Measurements from ENCODE around the gene AKAIN1.

AKAIN1 gene

DNA sequence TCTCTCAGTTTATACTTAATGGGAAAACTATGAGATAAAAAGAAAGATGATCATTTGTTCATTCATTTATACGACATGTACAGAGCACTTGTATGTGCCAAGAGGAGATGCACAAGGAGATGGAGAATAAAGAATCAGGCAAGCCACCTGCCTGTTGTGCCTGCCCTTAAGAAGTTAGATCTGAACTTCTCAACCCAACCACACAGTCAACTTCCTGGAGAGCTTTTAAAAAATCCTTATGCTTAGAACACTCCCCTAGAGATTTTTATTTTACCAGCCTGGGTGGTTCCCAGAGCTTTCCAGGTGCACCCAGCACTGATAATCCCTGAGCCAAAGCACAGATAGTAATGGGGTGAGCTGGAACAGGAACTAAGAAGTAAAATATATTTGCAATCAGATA, 18.5 kb downstream of the AKAIN1 start:
- DNase-seq (ENCODE audit: insufficient read length, low spot score) = no peak
- TF ChIP-seq POLR2A (IDR thresholded peaks at IDR 0.05; ENCODE audit: low read depth, low read length) = no peak
- FAIRE-seq = no peak

DNA sequence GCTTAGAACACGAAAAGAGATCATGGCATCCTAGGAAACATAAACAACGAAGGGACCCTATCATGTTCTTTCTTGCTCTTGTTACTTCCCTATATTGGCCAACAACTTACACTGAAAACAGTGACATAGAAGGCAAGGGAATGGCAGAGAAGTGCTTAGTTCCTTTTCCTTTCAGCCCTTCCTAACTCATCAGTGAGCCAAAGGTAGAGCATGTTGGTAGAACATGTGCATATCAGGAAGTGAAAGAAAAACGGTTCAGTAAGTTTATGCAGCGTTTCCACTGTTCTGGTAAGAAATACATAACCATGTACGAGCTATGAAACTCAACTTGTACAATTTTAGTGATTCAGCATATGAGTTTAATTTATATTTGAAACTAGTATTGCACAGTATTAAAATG, 21.7 kb downstream of the AKAIN1 start:
- no peak for TF ChIP-seq POLR2A (IDR thresholded peaks at IDR 0.05; ENCODE audit: low read depth, low read length)
- FAIRE-seq (no peak), DNase-seq (ENCODE audit: insufficient read length, low spot score) (no peak)

DNA sequence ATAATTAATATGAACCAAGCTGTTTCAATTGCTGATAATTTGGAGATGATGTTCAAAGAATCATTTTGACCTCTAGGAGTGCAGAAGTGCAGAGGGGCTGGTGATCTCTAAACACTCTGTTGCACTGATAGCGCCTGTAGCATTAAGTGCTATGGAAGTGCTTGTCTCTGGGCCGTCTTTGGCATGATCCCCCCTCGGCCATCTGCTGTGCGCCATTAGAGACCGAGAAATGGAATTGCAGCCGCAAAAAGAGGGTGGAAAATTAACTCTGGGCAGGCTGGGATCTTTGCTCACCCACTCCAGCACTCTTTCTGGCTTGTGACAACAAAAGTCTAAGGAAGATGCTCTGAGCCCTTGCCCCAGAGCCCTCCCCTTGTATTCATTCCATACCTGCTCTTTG, 23.4 kb downstream of the AKAIN1 start:
- TF ChIP-seq POLR2A (IDR thresholded peaks at IDR 0.05; ENCODE audit: low read depth, low read length) = no peak
- DNase-seq (ENCODE audit: insufficient read length, low spot score) (no peak), FAIRE-seq (no peak)

DNA sequence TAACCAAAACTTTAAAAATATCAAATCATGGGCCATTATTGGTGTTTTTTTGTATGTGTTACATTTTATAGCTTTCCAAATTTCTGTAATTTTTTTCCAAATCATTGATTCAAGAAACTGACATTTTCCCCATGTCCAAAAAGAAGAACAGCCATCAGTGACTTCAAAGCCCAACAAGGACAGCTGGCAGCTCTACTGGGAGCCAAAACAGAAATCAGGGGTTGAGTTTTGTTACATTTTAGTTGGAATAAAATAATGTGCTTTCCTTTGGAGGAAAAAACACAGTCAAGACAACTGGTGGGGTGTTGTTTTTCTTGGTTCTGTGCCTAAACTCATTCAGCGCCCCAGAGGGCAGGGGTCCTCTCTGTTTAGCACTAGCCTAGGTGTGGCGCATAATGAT, 23.8 kb downstream of the AKAIN1 start:
- no peak for TF ChIP-seq POLR2A (IDR thresholded peaks at IDR 0.05; ENCODE audit: low read depth, low read length)
- FAIRE-seq (no peak), DNase-seq (ENCODE audit: insufficient read length, low spot score) (no peak)

DNA sequence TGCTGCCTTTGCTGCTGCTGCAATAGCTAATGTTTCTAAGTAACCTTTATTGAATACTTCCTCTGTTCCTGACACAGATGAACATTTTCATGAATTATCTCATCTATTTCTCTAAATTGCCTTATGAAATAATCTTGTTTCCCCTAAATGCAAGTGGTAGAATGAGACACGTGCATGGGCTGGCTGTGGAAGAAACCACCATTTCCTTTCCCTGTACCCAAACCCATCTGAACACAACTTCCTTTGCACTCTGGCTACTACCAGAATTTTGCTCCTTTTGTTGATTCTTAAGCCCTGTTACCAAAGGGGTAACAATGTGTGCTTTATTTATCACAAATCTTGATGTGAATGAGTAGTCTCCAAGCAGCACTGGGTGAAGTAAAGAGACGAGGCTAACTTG, 29.2 kb downstream of the AKAIN1 start:
- FAIRE-seq (no peak), DNase-seq (ENCODE audit: insufficient read length, low spot score) (no peak)
- no peak for TF ChIP-seq POLR2A (IDR thresholded peaks at IDR 0.05; ENCODE audit: low read depth, low read length)

DNA sequence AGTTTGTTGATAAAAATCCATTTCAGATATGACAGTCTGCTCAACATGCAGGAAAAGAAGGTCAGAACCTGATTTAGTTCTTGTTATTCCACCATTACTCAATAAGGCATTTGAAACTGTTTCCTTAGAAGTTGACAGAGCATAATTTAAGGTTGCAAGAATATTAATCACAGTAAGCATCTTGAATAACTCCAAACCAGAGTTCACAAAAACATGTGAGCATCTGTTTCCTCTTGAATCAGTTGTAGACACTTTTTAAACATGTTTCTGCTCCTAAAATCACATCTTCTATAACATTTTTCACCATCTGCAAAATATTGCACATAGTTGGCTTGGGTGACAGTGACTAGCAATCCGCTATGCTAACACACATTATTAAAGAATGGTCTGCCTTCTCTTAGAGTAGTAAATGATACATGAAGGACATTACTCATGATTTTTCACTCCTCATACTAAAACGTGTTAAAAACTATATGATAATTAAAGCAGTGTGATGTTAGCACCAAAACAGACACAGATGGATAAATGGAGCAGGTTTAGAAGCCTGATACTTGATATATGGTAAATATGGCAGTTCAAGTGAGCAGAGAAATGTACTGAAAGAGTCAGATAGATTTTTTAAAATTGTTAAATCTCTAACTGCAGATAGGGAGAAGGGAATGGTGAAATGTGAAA, 30.3 kb downstream of the AKAIN1 start:
- FAIRE-seq = no peak
- TF ChIP-seq POLR2A (IDR thresholded peaks at IDR 0.05; ENCODE audit: low read depth, low read length) = no peak
- no peak for DNase-seq (ENCODE audit: insufficient read length, low spot score)

DNA sequence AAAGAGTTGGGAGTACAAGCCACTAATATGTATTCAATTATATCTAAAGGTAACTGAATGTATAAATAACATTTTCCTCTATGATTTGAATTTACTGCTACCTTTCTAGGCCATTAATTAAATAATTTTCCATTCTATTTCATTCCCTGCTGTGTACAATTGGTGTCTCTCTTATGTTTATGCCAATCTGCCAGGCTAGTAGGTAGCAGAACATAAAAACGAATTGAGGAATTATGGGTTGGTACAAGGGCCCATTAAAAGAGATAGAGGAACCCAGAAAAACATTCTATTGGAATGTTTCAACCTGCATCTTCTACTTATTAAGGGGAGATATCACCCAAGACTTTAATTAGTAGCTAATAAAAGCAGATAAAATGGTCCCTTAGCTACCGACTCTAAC, 32.2 kb downstream of the AKAIN1 start:
- no peak for TF ChIP-seq POLR2A (IDR thresholded peaks at IDR 0.05; ENCODE audit: low read depth, low read length)
- FAIRE-seq (no peak), DNase-seq (ENCODE audit: insufficient read length, low spot score) (no peak)

DNA sequence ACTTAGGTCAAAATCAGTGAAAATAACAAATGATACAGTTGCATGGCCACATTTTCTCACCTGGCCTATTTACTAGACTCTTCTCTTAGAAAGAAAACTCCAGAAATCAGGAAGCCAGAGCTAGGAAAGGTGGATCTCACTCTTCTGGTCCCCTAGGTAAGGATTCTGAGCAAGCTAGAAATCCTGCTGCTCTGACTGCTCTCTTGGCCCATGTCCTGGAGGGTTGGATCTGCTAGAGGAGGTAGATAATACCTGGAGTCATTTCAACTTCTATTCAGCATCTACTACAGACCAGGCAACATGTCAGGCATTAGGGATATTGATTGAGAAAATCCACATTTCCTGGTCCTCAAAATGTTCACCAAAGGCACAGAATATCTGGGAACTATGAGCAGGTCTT, 34.9 kb downstream of the AKAIN1 start:
- no peak for DNase-seq (ENCODE audit: insufficient read length, low spot score)
- FAIRE-seq = no peak
- TF ChIP-seq POLR2A (IDR thresholded peaks at IDR 0.05; ENCODE audit: low read depth, low read length) = no peak

DNA sequence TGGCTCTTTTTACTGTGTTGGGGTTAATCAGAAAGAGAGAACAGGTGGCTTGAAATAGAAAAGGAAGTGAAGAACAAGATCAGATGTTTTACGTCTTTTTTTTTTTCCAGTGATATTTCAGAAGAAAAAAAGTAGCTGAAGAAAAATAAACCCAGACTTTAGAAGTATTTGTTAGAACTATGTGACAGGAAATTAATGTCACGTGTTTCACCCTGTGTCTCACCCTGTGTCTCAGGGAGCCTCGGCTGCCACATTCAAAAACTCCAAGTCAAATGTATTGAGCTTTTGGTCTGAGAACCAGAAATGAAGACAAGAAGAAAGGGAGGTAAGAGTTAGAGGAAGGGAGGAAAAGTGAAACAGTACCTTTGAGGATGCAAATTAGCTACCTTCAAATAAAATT, 38.0 kb downstream of the AKAIN1 start:
- DNase-seq (ENCODE audit: insufficient read length, low spot score) (no peak), FAIRE-seq (no peak)
- no peak for TF ChIP-seq POLR2A (IDR thresholded peaks at IDR 0.05; ENCODE audit: low read depth, low read length)

DNA sequence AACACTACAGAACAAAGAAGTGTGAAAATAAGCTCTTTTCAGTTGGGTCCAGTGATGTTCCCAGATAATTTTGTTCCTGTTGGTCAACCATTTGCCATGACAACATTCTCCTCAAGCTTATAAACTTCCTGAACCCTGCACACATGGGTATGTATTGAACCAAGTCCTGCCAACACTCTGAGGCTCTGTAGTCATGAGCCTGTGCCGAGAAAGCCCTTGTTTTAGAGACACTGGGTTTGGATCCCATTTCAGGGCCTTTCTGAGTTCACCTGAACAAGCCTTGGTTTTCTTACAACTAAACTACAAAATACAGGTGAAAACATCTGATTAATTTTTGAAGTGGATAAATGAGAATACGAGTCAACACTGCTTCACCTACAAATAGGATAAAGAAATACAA, 38.5 kb downstream of the AKAIN1 start:
- DNase-seq (ENCODE audit: insufficient read length, low spot score) = no peak
- TF ChIP-seq POLR2A (IDR thresholded peaks at IDR 0.05; ENCODE audit: low read depth, low read length) = no peak

DNA sequence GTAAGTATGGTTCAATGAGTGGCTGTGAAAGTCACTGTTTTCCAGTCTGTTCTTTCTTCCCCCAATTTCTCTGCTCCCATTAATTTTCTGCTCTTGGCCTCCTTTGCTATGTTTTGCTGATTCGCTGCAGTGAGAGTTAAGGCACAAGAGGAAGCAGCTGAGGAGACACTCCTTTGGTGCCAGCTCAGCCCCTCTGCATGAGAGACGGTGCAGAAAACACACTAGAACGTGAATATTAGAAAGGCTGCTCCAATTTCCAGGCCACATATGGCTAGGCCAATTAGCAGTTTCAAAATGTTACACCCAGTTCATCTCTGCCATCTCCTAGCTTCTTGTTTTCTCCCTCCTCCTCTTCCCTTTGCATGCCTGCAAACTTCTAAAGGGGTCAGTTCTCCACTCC, 38.9 kb downstream of the AKAIN1 start:
- TF ChIP-seq POLR2A (IDR thresholded peaks at IDR 0.05; ENCODE audit: low read depth, low read length) = no peak
- DNase-seq (ENCODE audit: insufficient read length, low spot score) = no peak
- no peak for FAIRE-seq

More for the DNA sequence above, 38.5 kb downstream of the AKAIN1 start:
- no peak for FAIRE-seq

DNA sequence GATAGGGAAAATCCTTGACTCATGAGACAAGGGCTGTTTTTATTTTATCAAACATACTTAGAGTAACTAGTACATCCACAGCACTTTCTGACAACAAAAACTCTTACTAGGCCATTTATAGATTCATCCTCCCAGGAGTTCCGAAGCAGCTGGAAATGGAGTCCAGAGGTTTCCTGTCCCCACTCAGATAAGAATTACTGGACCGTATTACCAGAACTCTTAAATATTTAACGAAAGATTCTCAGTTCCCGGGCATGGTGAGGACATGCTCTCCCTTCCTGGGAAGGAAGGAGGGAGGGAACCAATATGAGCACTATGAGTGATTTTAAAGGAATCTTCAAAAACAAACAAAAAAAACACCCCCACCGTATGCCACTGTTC, 41.2 kb downstream of the AKAIN1 start:
- TF ChIP-seq POLR2A (IDR thresholded peaks at IDR 0.05; ENCODE audit: low read depth, low read length) = no peak
- FAIRE-seq (no peak), DNase-seq (ENCODE audit: insufficient read length, low spot score) (no peak)

DNA sequence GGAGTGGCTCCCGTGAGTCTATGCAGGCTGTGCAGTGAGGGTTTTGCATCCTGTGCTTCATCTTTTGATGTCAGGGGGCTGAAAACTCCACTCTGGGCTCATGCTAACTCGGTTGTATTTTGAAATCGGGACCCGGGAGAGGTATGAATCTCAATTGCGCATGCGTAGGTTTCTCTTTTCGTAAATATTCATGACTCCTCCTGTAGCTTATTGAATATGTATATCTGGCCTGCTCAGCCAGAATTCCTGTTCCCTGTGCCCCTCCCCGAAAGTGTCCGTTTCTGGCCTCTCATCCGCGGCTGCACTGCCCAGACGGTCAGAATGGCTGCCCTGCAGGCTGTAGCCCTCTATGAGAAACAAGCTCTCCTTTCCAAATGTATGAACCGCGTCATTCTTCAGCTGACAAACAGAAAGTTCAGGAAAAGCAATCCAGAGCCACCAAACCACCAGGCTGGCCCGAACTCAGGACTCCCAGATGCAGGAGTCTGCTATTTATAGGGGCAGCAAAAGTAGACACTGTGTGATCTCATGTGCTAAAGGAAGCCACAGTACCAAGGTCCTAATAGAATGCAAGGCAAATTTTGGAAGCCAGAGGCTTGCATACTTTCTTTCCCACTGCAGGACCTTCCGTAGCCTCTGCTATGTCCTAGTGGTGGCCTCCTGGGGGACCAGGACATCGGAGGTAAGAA, 41.7 kb downstream of the AKAIN1 start:
- DNase-seq (ENCODE audit: insufficient read length, low spot score) = peak; percentile 8
- no peak for TF ChIP-seq POLR2A (IDR thresholded peaks at IDR 0.05; ENCODE audit: low read depth, low read length)
- no peak for FAIRE-seq

DNA sequence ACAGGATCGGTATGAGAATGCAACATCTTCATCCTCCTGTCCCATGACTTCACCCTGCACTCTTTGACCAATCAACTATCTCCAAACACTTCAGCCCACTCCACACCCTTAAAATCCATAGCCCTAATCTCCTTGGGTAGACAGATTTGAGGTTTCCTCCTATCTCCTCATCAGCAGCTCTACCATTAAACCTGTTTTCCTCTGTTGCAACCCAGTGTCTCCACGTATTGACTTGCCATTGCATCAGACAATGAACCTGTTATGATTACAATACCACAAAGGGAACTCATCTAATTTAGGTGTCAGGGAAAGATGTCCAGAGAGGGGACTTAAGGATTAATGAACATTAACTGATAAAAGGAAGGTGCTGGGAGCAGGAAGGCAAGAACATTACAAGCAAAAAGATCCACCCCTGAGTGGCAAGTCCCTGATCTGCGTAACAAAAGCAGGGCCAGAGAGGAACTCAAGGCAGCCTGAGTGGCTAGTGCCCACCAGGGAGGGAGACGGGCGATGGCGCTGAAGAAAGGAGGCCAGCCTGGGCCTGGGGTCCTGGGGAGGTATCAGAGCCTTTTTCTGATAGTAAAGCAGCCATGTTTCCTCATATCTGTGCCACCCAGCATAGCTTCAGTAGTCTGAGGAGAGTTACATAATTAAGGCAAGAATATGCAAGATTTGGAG, 44.6 kb downstream of the AKAIN1 start:
- no peak for FAIRE-seq
- no peak for DNase-seq (ENCODE audit: insufficient read length, low spot score)
- no peak for TF ChIP-seq POLR2A (IDR thresholded peaks at IDR 0.05; ENCODE audit: low read depth, low read length)

DNA sequence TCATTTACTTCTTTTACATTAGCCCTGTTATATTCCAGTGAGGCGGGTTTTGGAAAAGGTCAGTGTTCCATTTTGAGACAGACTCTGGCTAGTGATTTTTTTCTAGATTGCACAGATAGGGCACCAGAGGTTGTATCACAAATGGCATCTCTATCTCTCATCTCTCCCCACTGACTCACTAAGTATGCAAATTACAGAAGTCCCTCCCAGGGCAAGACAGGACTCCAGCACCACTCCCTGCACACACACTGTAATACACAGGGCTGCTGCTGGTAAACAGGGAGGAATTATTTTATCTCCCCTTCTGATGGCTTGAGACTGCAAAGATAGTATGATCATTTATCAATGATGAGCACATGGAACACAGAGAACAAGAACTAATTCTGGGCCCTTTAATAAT, 46.2 kb downstream of the AKAIN1 start:
- DNase-seq (ENCODE audit: insufficient read length, low spot score) (no peak), FAIRE-seq (no peak)
- TF ChIP-seq POLR2A (IDR thresholded peaks at IDR 0.05; ENCODE audit: low read depth, low read length) = no peak

Data from H54 (cell line).